GM18951 (cell line): ENCODE measurements around the gene ITM2C.

ENCODE experiments used
- POLR2A ChIP-seq: IDR thresholded peaks from 4 replicates; pipeline ENCODE4 v1.6.1; 2011; ENCODE audit warnings: mild to moderate bottlenecking; ENCODE audit not compliant: insufficient read length, insufficient read depth; ENCODE audit errors: extremely low read depth
- in situ Hi-C: fragments of 300-500 bp; cut with MboI; formaldehyde crosslinking; loops from one replicate; pipeline ENCODE4 v1.12.0; 2022; ENCODE audit warnings: low sequenced_read_pairs, mixed read lengths, inconsistent platforms; ENCODE audit not compliant: unreplicated experiment

Gene ITM2C

GRCh38 chr2:230871361-230872150, 6.8 kb downstream of the ITM2C start:
- in situ Hi-C loops, result no loop called here
- no peak for TF ChIP-seq POLR2A

GRCh38 chr2:230872151-230872967, 7.6 kb downstream of the ITM2C start:
- in situ Hi-C loops, result no loop called here
- no peak for TF ChIP-seq POLR2A

GRCh38 chr2:230872968-230873660, 8.4 kb downstream of the ITM2C start:
- in situ Hi-C loops, result no loop called here
- TF ChIP-seq POLR2A, result no peak

- peak; percentile 27 for TF ChIP-seq POLR2A
- in situ Hi-C loops, result no loop called here
Observed at GRCh38 chr2:230873661-230874401, 9.1 kb downstream of the ITM2C start.

- no peak for TF ChIP-seq POLR2A
- in situ Hi-C loops, result no loop called here
Observed at GRCh38 chr2:230874456-230874855, 9.7 kb downstream of the ITM2C start.

- in situ Hi-C loops, result no loop called here
- no peak for TF ChIP-seq POLR2A
Observed at GRCh38 chr2:230874876-230875275, 10.1 kb downstream of the ITM2C start.

- TF ChIP-seq POLR2A, result no peak
- in situ Hi-C loops, result no loop called here
Observed at GRCh38 chr2:230875347-230876315, 10.9 kb downstream of the ITM2C start.

- in situ Hi-C loops, result no loop called here
- no peak for TF ChIP-seq POLR2A
Observed at GRCh38 chr2:230877116-230877758, 12.5 kb downstream of the ITM2C start.

- in situ Hi-C loops, result no loop called here
- no peak for TF ChIP-seq POLR2A
Observed at GRCh38 chr2:230877759-230878598, 13.2 kb downstream of the ITM2C start.

- in situ Hi-C loops, result no loop called here
- no peak for TF ChIP-seq POLR2A
Observed at GRCh38 chr2:230878599-230879188, 14.0 kb downstream of the ITM2C start.

GRCh38 chr2:230879271-230879882, 14.6 kb downstream of the ITM2C start:
- in situ Hi-C loops, result no loop called here
- TF ChIP-seq POLR2A, result no peak
